HUES6 (cell line): Measurements from ENCODE around the gene TOR1AIP2.

Experiments used
- H3K27ac ChIP-seq: 2 replicates; pipeline ENCODE4 v1.7.0; 2013; ENCODE audit warnings: low read depth, mild to moderate bottlenecking, low read length, inconsistent platforms
- H3K27me3 ChIP-seq: 2 replicates; pipeline ENCODE4 v1.6.1; 2013; ENCODE audit warnings: low read length; ENCODE audit not compliant: control insufficient read depth, insufficient read depth
- H3K36me3 ChIP-seq: 2 replicates; pipeline ENCODE4 v1.6.1; 2013; ENCODE audit warnings: low read length; ENCODE audit not compliant: control insufficient read depth, insufficient read depth
- H3K4me1 ChIP-seq: 2 replicates; pipeline ENCODE4 v1.6.1; 2013; ENCODE audit warnings: low read length; ENCODE audit not compliant: control insufficient read depth, insufficient read depth
- H3K4me3 ChIP-seq: 2 replicates; pipeline ENCODE4 v1.5.1; 2013; ENCODE audit warnings: low read depth, low read length
- H3K9ac ChIP-seq: one replicate; pipeline ENCODE4 v1.6.1; 2013; ENCODE audit warnings: mild to moderate bottlenecking, low read length
- H3K9me3 ChIP-seq: 2 replicates; pipeline ENCODE4 v1.6.1; 2013; ENCODE audit warnings: low read depth, low read length; ENCODE audit not compliant: control insufficient read depth, insufficient read depth

The TOR1AIP2 gene

GRCh38 chr1:179877586-179878265 lies at the start of gene TOR1AIP2:
TOR1AIP2 (minus strand) TSS chr1:179877803; CDS start chr1:179852665, 25,138 bp downstream.
- Histone ChIP-seq H3K4me3 (peak within 1 kb of the TSS; percentile 83), H3K27ac (peak within 1 kb of the TSS; percentile 52; the same call in 1 of the 2 replicates), H3K9me3 (no peaks in the 10 kb centered on the region), H3K36me3 (peaks cover 15% of the 10 kb centered on the region), H3K27me3 (no peaks in the 10 kb centered on the region), H3K4me1 (no peaks in the 10 kb centered on the region), H3K9ac (peak within 1 kb of the TSS; percentile 73)

GRCh38 chr1:179926850-179927205 lies 49.2 kb upstream of the TOR1AIP2 start:
- Histone ChIP-seq H3K9ac (no peak overlapping the region), H3K27ac (no peak overlapping the region), H3K27me3 (no peaks in the 10 kb centered on the region)

GRCh38 chr1:179925922-179926849 lies 48.6 kb upstream of the TOR1AIP2 start:
- Histone ChIP-seq H3K27me3 (no peaks in the 10 kb centered on the region), H3K9me3 (no peaks in the 10 kb centered on the region), H3K4me3 (no peak overlapping the region), H3K36me3 (no peaks in the 10 kb centered on the region), H3K4me1 (peaks cover 15% of the 10 kb centered on the region), H3K9ac (no peak overlapping the region), H3K27ac (no peak overlapping the region)

More at GRCh38 chr1:179926850-179927205, 49.2 kb upstream of the TOR1AIP2 start:
- Histone ChIP-seq H3K4me3 (no peak overlapping the region), H3K36me3 (no peaks in the 10 kb centered on the region), H3K9me3 (no peaks in the 10 kb centered on the region), H3K4me1 (peaks cover 8% of the 10 kb centered on the region)

- H3K4me3 ChIP-seq, result no peak overlapping the region
- no peaks in the 10 kb centered on the region for H3K27me3 ChIP-seq
- no peaks in the 10 kb centered on the region for H3K9me3 ChIP-seq
- no peak overlapping the region for H3K9ac ChIP-seq
- no peaks in the 10 kb centered on the region for H3K36me3 ChIP-seq
- H3K4me1 ChIP-seq, result peaks cover 18% of the 10 kb centered on the region
- H3K27ac ChIP-seq, result no peak overlapping the region
These were observed 47.7 kb upstream of the TOR1AIP2 start for GRCh38 chr1:179925302-179925701.

- H3K9me3 ChIP-seq, result no peaks in the 10 kb centered on the region
- H3K27ac ChIP-seq, result no peak overlapping the region
- no peak overlapping the region for H3K4me3 ChIP-seq
- no peaks in the 10 kb centered on the region for H3K27me3 ChIP-seq
- no peak overlapping the region for H3K9ac ChIP-seq
- H3K4me1 ChIP-seq, result peaks cover 18% of the 10 kb centered on the region
- peaks cover 4% of the 10 kb centered on the region; the same call in 1 of the 2 replicates for H3K36me3 ChIP-seq
These were observed 46.7 kb upstream of the TOR1AIP2 start for GRCh38 chr1:179924268-179924667.

GRCh38 chr1:179923029-179923428 lies 45.4 kb upstream of the TOR1AIP2 start:
- no peaks in the 10 kb centered on the region for H3K9me3 ChIP-seq
- peaks cover 18% of the 10 kb centered on the region for H3K4me1 ChIP-seq
- H3K9ac ChIP-seq, result no peak overlapping the region
- H3K27me3 ChIP-seq, result no peaks in the 10 kb centered on the region
- peaks cover 14% of the 10 kb centered on the region for H3K36me3 ChIP-seq
- H3K27ac ChIP-seq, result no peak overlapping the region
- H3K4me3 ChIP-seq, result no peak overlapping the region

GRCh38 chr1:179921981-179922872 lies 44.6 kb upstream of the TOR1AIP2 start:
- H3K9ac ChIP-seq, result no peak overlapping the region
- H3K4me3 ChIP-seq, result no peak overlapping the region
- H3K9me3 ChIP-seq, result no peaks in the 10 kb centered on the region
- H3K27ac ChIP-seq, result 0 out of 2 replicates have a peak overlapping the region, but pooled peaks have one; percentile 3
- peaks cover 18% of the 10 kb centered on the region for H3K4me1 ChIP-seq
- peaks cover 20% of the 10 kb centered on the region for H3K36me3 ChIP-seq
- H3K27me3 ChIP-seq, result no peaks in the 10 kb centered on the region

- Histone ChIP-seq H3K36me3 (peaks cover 20% of the 10 kb centered on the region), H3K27ac (0 out of 2 replicates have a peak overlapping the region, but pooled peaks have one; percentile 3), H3K4me1 (peaks cover 18% of the 10 kb centered on the region), H3K27me3 (no peaks in the 10 kb centered on the region), H3K9ac (no peak overlapping the region), H3K9me3 (no peaks in the 10 kb centered on the region), H3K4me3 (no peak overlapping the region)
These were observed 43.9 kb upstream of the TOR1AIP2 start for GRCh38 chr1:179921472-179921871.

GRCh38 chr1:179917601-179918429 lies 40.2 kb upstream of the TOR1AIP2 start:
- Histone ChIP-seq H3K4me1 (peaks cover 18% of the 10 kb centered on the region), H3K9me3 (no peaks in the 10 kb centered on the region), H3K9ac (no peak overlapping the region), H3K27me3 (no peaks in the 10 kb centered on the region), H3K4me3 (no peak overlapping the region), H3K27ac (no peak overlapping the region), H3K36me3 (peaks cover 29% of the 10 kb centered on the region)

- H3K27me3 ChIP-seq, result no peaks in the 10 kb centered on the region
- no peak overlapping the region for H3K4me3 ChIP-seq
- H3K9me3 ChIP-seq, result no peaks in the 10 kb centered on the region
- H3K9ac ChIP-seq, result no peak overlapping the region
- H3K4me1 ChIP-seq, result no peaks in the 10 kb centered on the region
- peaks cover 29% of the 10 kb centered on the region for H3K36me3 ChIP-seq
- H3K27ac ChIP-seq, result no peak overlapping the region
These were observed 34.2 kb upstream of the TOR1AIP2 start for GRCh38 chr1:179911812-179912211.
